GM12891 (cell line): ENCODE results near the gene LHFPL6.

Experiments
- POLR2A ChIP-seq: IDR thresholded peaks from 2 replicates; pipeline ENCODE4 v1.6.1; 2011; ENCODE audit warnings: low read depth, low read length, control low read depth
- POLR2AphosphoS5 ChIP-seq: IDR thresholded peaks from 2 replicates; pipeline ENCODE4 v1.6.1; 2011; ENCODE audit warnings: low read depth, low read length, control low read depth
- TAF1 ChIP-seq: IDR thresholded peaks from 2 replicates; pipeline ENCODE4 v1.6.1; 2011; ENCODE audit warnings: low read depth, low read length, control low read depth

DNA sequence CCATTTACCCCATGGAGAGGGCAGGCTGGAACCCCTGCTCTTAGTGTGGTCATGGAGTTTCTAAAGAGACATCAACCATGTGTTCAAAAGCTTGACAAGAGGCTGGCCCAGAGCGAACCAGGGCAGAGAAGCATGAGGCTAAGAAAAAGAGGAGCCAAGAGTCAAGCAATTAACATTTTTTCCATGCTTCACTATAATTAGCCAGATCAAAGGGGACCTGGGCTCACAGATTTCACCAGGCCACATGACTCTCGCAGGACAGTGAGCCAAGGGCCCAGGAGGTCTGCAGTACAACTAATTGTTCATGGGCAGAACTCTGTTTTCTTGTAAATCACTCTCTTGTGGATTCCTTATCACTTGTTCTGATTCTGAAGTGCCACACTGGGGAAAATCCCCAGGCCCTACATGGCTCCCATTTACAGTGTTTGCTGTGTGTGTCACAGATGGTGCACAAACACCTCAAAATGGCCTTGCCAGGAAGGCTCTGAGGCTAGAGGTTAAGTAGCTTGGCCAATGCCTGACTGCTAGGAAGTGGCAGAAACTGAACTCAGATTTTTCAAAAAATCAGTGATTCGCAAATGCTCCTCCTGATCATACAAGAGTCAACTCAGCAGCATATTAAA, 101.2 kb downstream of the LHFPL6 start:
- TF ChIP-seq POLR2A, result no peak
- TF ChIP-seq POLR2AphosphoS5, result no peak
- no peak for TF ChIP-seq TAF1
